ENCODE measurements around the gene SLC10A3. TPM values are rescaled to one million over a fixed set of nuclear protein-coding genes. Genes with fewer than 3 reads are reported as not detected.
A peak's percentile ranks its signal among the peaks of the same experiment; 100 is the strongest.

Gene SLC10A3
- total RNA-seq = 13.0 TPM
- long read RNA-seq, transcript SLC10A3-201 (2 exons, 2,161 nt) = major isoform, 43 of 50 reads
- long read RNA-seq, partial matches to known transcripts = 2 of 50 reads
- long read RNA-seq, other reads (novel, unspliced or antisense) = 3 of 50 reads

- ATAC-seq (peak; percentile 94), DNase-seq (ENCODE audit: missing footprints) (peak; percentile 96)
- intact Hi-C loops (cut with DNase I) = no loop called here
Measured at GRCh38 chrX:154490414-154491083, at the start of gene SLC10A3. TSS of gene SLC10A3 (minus strand) at chrX:154490629. CDS start at chrX:154488940, 1,689 bp downstream.

DNA sequence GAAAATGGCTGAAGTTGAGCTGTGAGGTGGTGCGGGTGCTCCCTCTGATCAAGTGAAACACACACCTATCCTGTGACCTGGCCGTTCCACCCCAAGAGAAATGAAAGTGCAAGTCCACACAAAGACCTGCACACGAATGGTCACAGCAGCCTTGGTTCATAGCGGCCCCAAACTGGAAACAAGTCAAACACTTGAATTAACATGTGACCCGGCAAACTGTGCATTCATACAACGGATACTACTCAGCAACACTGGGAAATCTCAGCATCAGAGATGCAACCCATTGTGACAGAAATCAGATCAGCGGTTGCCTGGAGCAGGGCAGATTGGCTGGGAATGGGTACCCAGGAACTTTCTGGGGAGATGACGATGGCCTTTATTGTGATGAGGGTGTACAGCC lies 48.6 kb upstream of the SLC10A3 start:
- ATAC-seq = no peak
- no peak for DNase-seq (ENCODE audit: missing footprints)
- intact Hi-C loops (cut with DNase I) = no loop called here

- intact Hi-C loops (cut with DNase I) = no loop called here
- ATAC-seq (no peak), DNase-seq (ENCODE audit: missing footprints) (no peak)
Measured at GRCh38 chrX:154535892-154536291, 45.5 kb upstream of the SLC10A3 start.

DNA sequence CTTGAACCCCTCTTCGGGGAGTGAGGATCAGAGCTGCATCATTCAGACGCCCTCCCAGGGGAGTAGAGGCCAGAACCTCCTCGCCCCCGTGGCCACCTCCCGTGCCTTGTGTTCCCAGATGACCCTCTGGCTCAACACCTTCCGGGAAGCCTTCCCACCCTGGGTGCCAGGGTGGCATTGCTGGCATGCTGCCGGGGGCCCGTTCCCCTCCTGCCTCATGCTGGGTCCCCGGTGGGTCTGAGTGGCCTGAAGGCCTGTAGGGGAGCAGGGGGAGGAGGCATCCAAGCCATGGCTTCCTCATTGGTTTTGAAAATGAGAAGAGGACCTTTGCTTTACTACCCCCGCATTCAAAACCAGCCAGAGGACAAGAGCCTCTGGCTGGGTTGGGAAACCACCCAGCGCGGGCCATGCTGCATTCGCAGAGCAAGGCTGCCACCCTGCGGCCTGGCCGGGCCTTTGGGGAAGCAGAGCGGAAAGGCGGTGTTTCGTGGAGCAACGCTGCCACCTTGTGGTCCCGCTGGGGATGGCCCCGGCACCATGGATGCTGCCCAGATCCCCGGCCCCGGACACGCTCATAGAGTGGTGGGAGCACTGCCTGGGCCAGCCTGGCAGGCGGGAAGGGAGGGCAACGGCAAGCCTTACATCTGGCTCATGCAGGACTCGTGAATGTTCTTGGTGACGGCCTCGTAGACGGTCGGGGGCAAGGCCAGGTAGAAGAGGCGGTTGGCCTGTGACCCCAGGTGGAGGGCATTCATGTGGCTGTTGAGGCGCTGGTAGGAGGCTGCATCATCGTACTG lies 44.3 kb upstream of the SLC10A3 start:
- DNase-seq (ENCODE audit: missing footprints) (peak; percentile 94), ATAC-seq (peak; percentile 93)
- intact Hi-C loops (cut with DNase I) = loop anchor here (5.0 kb wide), 1 partner anchor 207 kb away; no protein-coding TSS in a partner anchor

GRCh38 chrX:154532690-154533089 lies 42.3 kb upstream of the SLC10A3 start:
- intact Hi-C loops (cut with DNase I) = loop anchor here (5.0 kb wide), 1 partner anchor 205 kb away; no protein-coding TSS in a partner anchor
- DNase-seq (ENCODE audit: missing footprints) (no peak), ATAC-seq (no peak)

DNA sequence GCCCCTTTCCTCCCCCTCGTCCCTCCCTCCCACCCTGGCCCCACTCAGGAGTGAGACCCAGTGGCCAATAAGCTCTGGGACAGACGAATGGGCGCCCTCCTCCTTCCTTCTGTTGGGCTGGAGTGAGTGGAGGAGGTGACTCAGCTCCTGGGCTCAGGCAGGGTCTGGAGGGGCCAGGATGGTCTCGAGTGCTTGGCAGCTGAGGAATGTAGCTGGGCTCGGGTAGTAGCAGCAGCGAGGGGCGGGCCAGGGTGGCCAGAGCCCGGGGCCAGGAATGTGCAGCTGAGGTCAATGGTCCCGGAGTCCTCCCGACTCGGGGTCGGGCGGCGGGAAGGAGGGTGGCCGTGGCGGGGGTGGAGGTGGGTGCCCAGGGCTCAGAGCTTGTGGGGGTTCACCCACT lies 41.2 kb upstream of the SLC10A3 start:
- intact Hi-C loops (cut with DNase I) = loop anchor here (5.0 kb wide), 1 partner anchor 204 kb away; no protein-coding TSS in a partner anchor
- DNase-seq (ENCODE audit: missing footprints) (no peak), ATAC-seq (no peak)

GRCh38 chrX:154530286-154530685 lies 39.9 kb upstream of the SLC10A3 start:
- no peak for ATAC-seq
- intact Hi-C loops (cut with DNase I) = loop anchor here (5.0 kb wide), 1 partner anchor 203 kb away; no protein-coding TSS in a partner anchor
- no peak for DNase-seq (ENCODE audit: missing footprints)

GRCh38 chrX:154529206-154529612 lies 38.8 kb upstream of the SLC10A3 start:
- DNase-seq (ENCODE audit: missing footprints) (no peak), ATAC-seq (no peak)
- intact Hi-C loops (cut with DNase I) = no loop called here

DNA sequence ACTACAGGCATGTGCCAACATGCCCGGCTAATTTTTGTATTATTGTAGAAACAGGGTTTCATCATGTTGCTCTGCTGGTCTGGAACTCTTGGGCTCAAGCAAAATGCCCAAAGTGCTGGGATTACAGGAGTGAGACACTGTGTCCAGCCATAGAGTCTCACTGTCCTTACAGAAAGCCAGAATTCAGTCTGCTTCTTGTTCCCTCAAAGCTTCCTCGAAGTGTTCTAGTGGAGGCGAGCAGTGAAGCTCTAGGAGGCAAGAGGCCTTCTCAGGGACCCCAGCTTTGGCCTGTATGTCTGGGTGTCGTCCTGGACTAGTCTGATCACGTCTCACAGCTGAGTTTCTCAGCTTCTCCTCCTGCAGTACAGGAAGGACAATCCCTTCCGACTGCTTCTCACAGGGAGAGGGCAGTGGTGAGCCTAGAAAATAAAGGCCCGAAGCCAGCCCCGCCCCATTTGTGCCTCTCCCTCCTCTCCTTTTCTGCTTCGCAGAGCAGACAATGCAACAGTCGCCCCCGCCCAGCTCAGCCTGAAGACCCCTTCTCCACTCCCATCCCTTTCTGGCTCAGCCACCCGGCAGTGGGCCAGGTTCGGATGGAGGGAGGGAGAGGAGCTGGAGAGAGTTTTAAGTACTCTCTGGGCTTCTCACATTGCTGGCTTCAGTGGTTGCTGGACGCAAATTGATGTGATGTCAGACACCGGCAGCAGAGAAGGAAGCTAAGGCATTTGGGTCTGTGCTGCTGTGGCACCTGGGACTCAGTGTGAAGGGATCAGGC lies 36.7 kb upstream of the SLC10A3 start:
- DNase-seq (ENCODE audit: missing footprints) = peak; percentile 85
- ATAC-seq = peak; percentile 91

GRCh38 chrX:154525606-154526490 lies 35.4 kb upstream of the SLC10A3 start:
- intact Hi-C loops (cut with DNase I) = no loop called here
- ATAC-seq (no peak), DNase-seq (ENCODE audit: missing footprints) (no peak)

More for the DNA sequence above, 36.7 kb upstream of the SLC10A3 start:
- intact Hi-C loops (cut with DNase I) = no loop called here

DNA sequence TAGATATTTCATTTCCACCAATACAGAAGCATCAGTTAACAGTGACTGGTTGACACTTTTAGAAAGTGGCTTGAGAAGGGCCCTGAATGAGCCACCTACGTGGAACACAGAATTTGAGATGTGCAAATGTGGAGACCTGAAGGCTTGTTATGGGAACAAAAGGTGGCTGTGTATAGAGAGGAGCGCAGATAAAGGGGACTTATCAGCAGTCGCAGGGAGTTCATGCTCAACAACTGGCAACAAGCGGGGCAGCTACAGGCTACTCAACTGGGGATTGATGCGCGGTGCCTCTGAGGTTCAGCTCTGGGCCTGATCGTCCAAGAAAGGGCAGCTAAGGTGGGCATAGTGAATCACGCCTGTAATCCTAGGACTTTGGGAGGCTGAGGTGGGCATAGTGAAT lies 29.0 kb upstream of the SLC10A3 start:
- intact Hi-C loops (cut with DNase I) = no loop called here
- ATAC-seq = no peak

GRCh38 chrX:154517101-154517781 lies 26.8 kb upstream of the SLC10A3 start:
- intact Hi-C loops (cut with DNase I) = loop anchor here (2.0 kb wide), 1 partner anchor 30 kb away; the partner anchor contains the start of gene UBL4A
- DNase-seq (ENCODE audit: missing footprints) (no peak), ATAC-seq (peak; percentile 1)

More for the DNA sequence above, 29.0 kb upstream of the SLC10A3 start:
- no peak for DNase-seq (ENCODE audit: missing footprints)

DNA sequence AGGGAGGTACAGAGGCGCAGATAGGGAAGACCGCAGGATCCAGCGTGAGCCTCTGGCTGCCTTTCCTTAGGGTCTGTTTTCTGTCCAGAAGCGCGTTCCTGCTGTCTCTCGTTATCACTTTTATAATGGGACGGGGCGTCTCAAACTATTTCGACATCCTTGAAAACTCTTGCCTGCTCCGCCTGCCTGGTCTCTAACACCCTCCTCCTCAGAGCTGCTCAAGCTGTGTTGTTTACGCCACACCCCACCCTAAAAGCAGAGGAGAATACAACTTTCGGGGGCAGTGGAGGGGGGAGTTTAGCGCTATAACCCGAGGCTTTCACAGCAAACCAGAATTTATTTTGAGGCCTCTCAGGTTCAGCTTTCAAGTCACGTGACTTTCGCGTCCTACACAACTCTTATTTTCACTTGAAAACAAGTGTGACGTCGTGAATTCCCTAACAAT lies 26.2 kb upstream of the SLC10A3 start:
- no peak for DNase-seq (ENCODE audit: missing footprints)
- intact Hi-C loops (cut with DNase I) = loop anchor here (2.0 kb wide), 1 partner anchor 30 kb away; the partner anchor contains the start of gene UBL4A

GRCh38 chrX:154515966-154516655 lies 25.7 kb upstream of the SLC10A3 start, which contains the start of gene FAM3A:
TSS of gene FAM3A (minus strand) at chrX:154516232. CDS start at chrX:154515772, 460 bp downstream.
- DNase-seq (ENCODE audit: missing footprints) (peak; percentile 97), ATAC-seq (peak; percentile 96)
- intact Hi-C loops (cut with DNase I) = loop anchor here (2.0 kb wide), 1 partner anchor 29 kb away; the partner anchor contains the start of gene UBL4A

More for the DNA sequence above, 26.2 kb upstream of the SLC10A3 start:
- ATAC-seq = peak; percentile 72

- intact Hi-C loops (cut with DNase I) = no loop called here
- DNase-seq (ENCODE audit: missing footprints) (peak; percentile 70), ATAC-seq (peak; percentile 3)
Measured at GRCh38 chrX:154515090-154515965, 24.9 kb upstream of the SLC10A3 start.

Data from Right ventricle myocardium inferior (tissue), 1 donor.